ENCODE measurements around the gene RBM17.

GRCh38 chr10:6165221-6165725, 76.4 kb downstream of the RBM17 start:
- no peak for TF ChIP-seq POLR2A (IDR thresholded peaks at IDR 0.05)
- TF ChIP-seq CTCF (IDR thresholded peaks at IDR 0.05) = no peak
- no peak for TF ChIP-seq POLR2AphosphoS5 (IDR thresholded peaks at IDR 0.05)
- no peak for TF ChIP-seq EP300 (IDR thresholded peaks at IDR 0.05)
